GM10266 (cell line): ENCODE results near the gene LIPH.
"Not testable (repeated sequence)": the region's sequence is repeated elsewhere in the genome, so short reads cannot be mapped to it uniquely, and the experiment has no call there.

ENCODE experiments used
- DNase-seq: peaks from one replicate; pipeline ENCODE4 v3.0.0; 2012; ENCODE audit errors: extremely low spot score
- CTCF ChIP-seq: IDR thresholded peaks from 2 replicates; pipeline ENCODE4 v1.5.1; 2012; ENCODE audit warnings: mild to moderate bottlenecking, low read depth; ENCODE audit not compliant: control insufficient read depth, insufficient read depth; ENCODE audit errors: missing control alignments

The LIPH gene

GRCh38 chr3:185560676-185561075 is 8.3 kb upstream of the LIPH start:
- DNase-seq, result no peak
- TF ChIP-seq CTCF, result no peak

GRCh38 chr3:185559706-185560090 is 7.3 kb upstream of the LIPH start:
- no peak for TF ChIP-seq CTCF
- DNase-seq, result no peak

- no peak for TF ChIP-seq CTCF
- no peak for DNase-seq
Measured at GRCh38 chr3:185558395-185558794, 6.0 kb upstream of the LIPH start.

GRCh38 chr3:185556640-185557039 is 4.3 kb upstream of the LIPH start:
- DNase-seq, result not testable (repeated sequence)

GRCh38 chr3:185555860-185556347 is 3.5 kb upstream of the LIPH start:
- TF ChIP-seq CTCF, result no peak
- DNase-seq, result no peak

- peak; percentile 5 for TF ChIP-seq CTCF
- no peak for DNase-seq
Measured at GRCh38 chr3:185555101-185555501, 2.7 kb upstream of the LIPH start.

- no peak for DNase-seq
- no peak for TF ChIP-seq CTCF
Measured at GRCh38 chr3:185549651-185550111, 2.7 kb downstream of the LIPH start.

- no peak for TF ChIP-seq CTCF
- DNase-seq, result no peak
Measured at GRCh38 chr3:185549122-185549521, 3.3 kb downstream of the LIPH start.
